Endothelial cell of umbilical vein (primary cell): ENCODE results near the gene PCBP1. TPM values are rescaled to one million over a fixed set of nuclear protein-coding genes. Genes with fewer than 3 reads are reported as not detected.

Experiments
- BruUV-seq: library from RNA; stranded (reverse); fragments of 400-500 nt; replicated peaks from 2 replicates; lab custom pipeline; 2021; lab: Mats Ljungman, UMichigan
- CTCF ChIA-PET: fragments of 300-600, 350-600 bp; sonication (Branson Sonifier 250); formaldehyde crosslinking; loops from one replicate; lab custom pipeline; 2021; ENCODE audit warnings: antibody characterized with exemption, inconsistent platforms; lab: Charles Lee
- POLR2A ChIA-PET: fragments of 300-600, 350-600 bp; sonication (Branson Sonifier 250); formaldehyde crosslinking; loops from one replicate; lab custom pipeline; 2021; ENCODE audit warnings: antibody characterized with exemption, inconsistent platforms; lab: Charles Lee
- DNase-seq: peaks from one replicate; pipeline ENCODE4 v3.0.0-alpha.2; 2011; ENCODE audit warnings: low read depth, low spot score
- FAIRE-seq: peaks from 2 replicates; lab custom pipeline; 2011; peaks lifted over from hg19 to GRCh38; lab: Jason Lieb, UNC
- H2AFZ ChIP-seq: 2 replicates; pipeline ENCODE4 v1.6.0; 2012; ENCODE audit warnings: low read depth, low read length, control low read depth, inconsistent platforms
- H3K27ac ChIP-seq: 2 replicates; pipeline ENCODE4 v1.5.1; 2011; ENCODE audit warnings: low read depth, mild to moderate bottlenecking, control low read depth, low read length, moderate library complexity; ENCODE audit not compliant: insufficient read depth
- H3K27me3 ChIP-seq, 2 experiments: 2 replicates each; pipeline versions ENCODE4 v1.6.0 to v1.6.1; 2011; ENCODE audit warnings: low read length in 2 of 2, mixed read lengths in 1 of 2; ENCODE audit not compliant: control insufficient read depth in 2 of 2, insufficient read depth in 2 of 2
- H3K36me3 ChIP-seq, 2 experiments: 2 replicates in 1 of 2; 3 replicates in 1 of 2; pipeline ENCODE4 v1.5.1; 2011; ENCODE audit warnings: low read length in 2 of 2, mild to moderate bottlenecking in 1 of 2, moderate library complexity in 1 of 2; ENCODE audit not compliant: control insufficient read depth in 2 of 2, insufficient read depth in 2 of 2; ENCODE audit errors: extremely low read depth in 1 of 2
- H3K4me1 ChIP-seq: 3 replicates; pipeline ENCODE4 v1.5.1; 2011; ENCODE audit warnings: mild to moderate bottlenecking, low read length; ENCODE audit not compliant: control insufficient read depth, insufficient read depth; ENCODE audit errors: extremely low read depth
- H3K4me2 ChIP-seq: 2 replicates; pipeline ENCODE4 v1.6.1; 2011; ENCODE audit warnings: low read length, control low read depth, mixed read lengths; ENCODE audit not compliant: insufficient read depth
- H3K4me3 ChIP-seq, 3 experiments: fragments of 200-600 bp in 1 of 3; sonication (generic), shearing (Covaris generic) in 1 of 3; replicated peaks in 1 of 3; 2 replicates each; pipeline ENCODE4 v1.5.1; 2011 to 2016; ENCODE audit warnings: control low read depth in 3 of 3, low read length in 3 of 3, mild to moderate bottlenecking in 2 of 3, inconsistent platforms in 1 of 3, low read depth in 1 of 3, moderate library complexity in 1 of 3; ENCODE audit not compliant: insufficient read depth in 1 of 3
- H3K79me2 ChIP-seq: 2 replicates; pipeline ENCODE4 v1.6.0; 2012; ENCODE audit warnings: low read length, inconsistent platforms; ENCODE audit not compliant: control insufficient read depth, insufficient read depth
- H3K9ac ChIP-seq: replicated peaks from 2 replicates; pipeline ENCODE3; 2011; ENCODE audit warnings: low read length, control low read depth; ENCODE audit not compliant: insufficient read depth; ENCODE audit errors: extremely low read depth
- H3K9me1 ChIP-seq: replicated peaks from 3 replicates; pipeline ENCODE4 v1.6.0; 2011; ENCODE audit warnings: mild to moderate bottlenecking, low read length; ENCODE audit not compliant: control insufficient read depth, insufficient read depth; ENCODE audit errors: extremely low read depth
- H3K9me3 ChIP-seq: replicated peaks from 2 replicates; pipeline ENCODE4 v1.5.1; 2012; ENCODE audit warnings: low read length, inconsistent platforms; ENCODE audit not compliant: control insufficient read depth, insufficient read depth
- H4K20me1 ChIP-seq: replicated peaks from 2 replicates; pipeline ENCODE3; 2011; ENCODE audit warnings: mild to moderate bottlenecking, low read length; ENCODE audit not compliant: control insufficient read depth, insufficient read depth; ENCODE audit errors: extremely low read depth
- EZH2 ChIP-seq: IDR thresholded peaks from 2 replicates; pipeline ENCODE4 v1.6.1; 2012; ENCODE audit warnings: borderline replicate concordance, low read depth, mild to moderate bottlenecking, moderate library complexity, low read length, inconsistent platforms; ENCODE audit not compliant: severe bottlenecking
- FOS ChIP-seq: IDR thresholded peaks from 2 replicates; pipeline ENCODE4 v1.6.1; 2011; ENCODE audit warnings: mild to moderate bottlenecking, low read length, moderate library complexity, borderline replicate concordance; ENCODE audit not compliant: insufficient read depth
- GATA2 ChIP-seq: IDR thresholded peaks from 2 replicates; pipeline ENCODE4 v1.7.0; 2011; ENCODE audit warnings: low read depth, mild to moderate bottlenecking, moderate library complexity, mixed read lengths, low read length; ENCODE audit not compliant: insufficient read length, insufficient read depth
- JUN ChIP-seq: IDR thresholded peaks from 2 replicates; pipeline ENCODE4 v1.6.1; 2011; ENCODE audit warnings: borderline replicate concordance, low read depth; ENCODE audit not compliant: insufficient read length, insufficient read depth
- MAX ChIP-seq: IDR thresholded peaks from 2 replicates; pipeline ENCODE4 v1.6.1; 2011; ENCODE audit not compliant: insufficient read depth, insufficient read length
- MYC ChIP-seq: IDR thresholded peaks from one replicate; pipeline ENCODE4 v1.6.1; 2011; ENCODE audit warnings: mild to moderate bottlenecking, low read depth, low read length
- POLR2A ChIP-seq: IDR thresholded peaks from 2 replicates; pipeline ENCODE4 v1.6.1; 2012; ENCODE audit warnings: low read depth, mild to moderate bottlenecking, control low read depth, low read length
- POLR2AphosphoS5 ChIP-seq: IDR thresholded peaks from 2 replicates; pipeline ENCODE4 v1.6.1; 2012; ENCODE audit warnings: low read depth, mild to moderate bottlenecking, control low read depth, low read length, moderate library complexity; ENCODE audit not compliant: insufficient read depth
- dilution Hi-C: fragments of 300-500 bp; cut with MboI; formaldehyde crosslinking; loops from one replicate; pipeline ENCODE4 v1.15.0; 2019; ENCODE audit warnings: low sequenced_read_pairs; ENCODE audit not compliant: extremely low pct_ligation_motif_present
- intact Hi-C: fragments of 100-400 bp; cut with micrococcal nuclease; formaldehyde crosslinking; loops from one replicate; pipeline ENCODE4 v1.10.0; 2022
- polyA plus RNA-seq, 4 experiments: library from polyadenylated mRNA; depleted of rRNA in 3 of 4; stranded (reverse) in 3 of 4; unstranded in 1 of 4; fragments of >200 nt; gene quantifications; 2 replicates each; pipeline versions ENCODE4 v1.2.1 to v1.2.3, GENCODE V29; 2011 to 2012; ENCODE audit warnings: missing spikeins in 1 of 4
- total RNA-seq: library from RNA; stranded (reverse); gene quantifications from 2 replicates; pipeline ENCODE4 v1.2.3, GENCODE V29; 2021
- TF ChIP-seq, protein P1 (sequence below), 2 donors: IDR thresholded peaks; 1 replicate in 1 of 2; 2 replicates in 1 of 2; pipeline ENCODE4 v1.5.1; 2011; ENCODE audit warnings: low read length in 2 of 2, mild to moderate bottlenecking in 2 of 2, moderate library complexity in 2 of 2, control low read depth in 1 of 2, inconsistent platforms in 1 of 2, low read depth in 1 of 2; ENCODE audit not compliant: insufficient read depth in 1 of 2; ENCODE audit errors: extremely low read depth in 1 of 2

The PCBP1 gene
- total and polyA plus RNA-seq, 2 donors (not counting 3 experiments of a cell fraction or from before 2014, with no cell fraction given) = 196 to 360 TPM

DNA sequence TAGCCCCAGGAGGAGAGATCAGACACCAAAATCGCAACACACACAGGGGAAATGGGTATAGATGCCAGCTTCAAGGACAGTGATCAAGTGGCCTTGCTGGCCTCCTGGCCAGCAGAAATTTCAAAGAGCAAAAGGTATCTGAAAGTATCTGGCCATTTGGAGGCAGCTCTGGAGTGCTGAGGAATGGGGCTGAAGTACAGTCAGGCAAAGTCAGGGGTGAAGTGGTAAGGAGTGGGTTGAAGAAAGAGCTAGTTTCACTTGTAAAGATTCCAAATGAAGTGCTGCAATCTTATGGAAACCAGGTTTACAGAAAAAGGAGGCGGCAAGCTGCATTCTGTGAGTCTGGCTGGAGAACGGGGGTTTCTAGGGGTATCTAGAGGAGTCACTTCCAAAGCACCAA, 19.2 kb upstream of the PCBP1 start:
- H2AFZ ChIP-seq = no peak overlapping the region
- DNase-seq (no peak), FAIRE-seq (no peak)
- BruUV-seq = no TSS peak
- dilution Hi-C loops = no loop called here
- H3K27me3 ChIP-seq = no peaks in the 10 kb centered on the region
- ChIA-PET POLR2A (interaction anchor here (0.8 to 1.2 kb wide), 2 partner anchors 135 to 154 kb away, joined by 3 to 4 read pairs; no protein-coding TSS in a partner anchor), CTCF (interaction anchor here (0.7 to 2.7 kb wide), 4 partner anchors 25 to 343 kb away, joined by 3 to 15 read pairs (median 8); partner anchors contain the start of gene MXD1)
- H3K9me1 ChIP-seq = no peaks in the 10 kb centered on the region
- H4K20me1 ChIP-seq = no peaks in the 10 kb centered on the region
- H3K36me3 ChIP-seq = no peaks in the 10 kb centered on the region
- no peak overlapping the region for H3K4me2 ChIP-seq
- intact Hi-C loops = no loop called here
- H3K27ac ChIP-seq = no peak overlapping the region
- no peaks in the 10 kb centered on the region for H3K9me3 ChIP-seq
- no peak overlapping the region for H3K9ac ChIP-seq
- no peak for TF ChIP-seq FOS
- no peak for TF ChIP-seq POLR2AphosphoS5
- TF ChIP-seq GATA2 = no peak
- TF ChIP-seq, protein P1, sequence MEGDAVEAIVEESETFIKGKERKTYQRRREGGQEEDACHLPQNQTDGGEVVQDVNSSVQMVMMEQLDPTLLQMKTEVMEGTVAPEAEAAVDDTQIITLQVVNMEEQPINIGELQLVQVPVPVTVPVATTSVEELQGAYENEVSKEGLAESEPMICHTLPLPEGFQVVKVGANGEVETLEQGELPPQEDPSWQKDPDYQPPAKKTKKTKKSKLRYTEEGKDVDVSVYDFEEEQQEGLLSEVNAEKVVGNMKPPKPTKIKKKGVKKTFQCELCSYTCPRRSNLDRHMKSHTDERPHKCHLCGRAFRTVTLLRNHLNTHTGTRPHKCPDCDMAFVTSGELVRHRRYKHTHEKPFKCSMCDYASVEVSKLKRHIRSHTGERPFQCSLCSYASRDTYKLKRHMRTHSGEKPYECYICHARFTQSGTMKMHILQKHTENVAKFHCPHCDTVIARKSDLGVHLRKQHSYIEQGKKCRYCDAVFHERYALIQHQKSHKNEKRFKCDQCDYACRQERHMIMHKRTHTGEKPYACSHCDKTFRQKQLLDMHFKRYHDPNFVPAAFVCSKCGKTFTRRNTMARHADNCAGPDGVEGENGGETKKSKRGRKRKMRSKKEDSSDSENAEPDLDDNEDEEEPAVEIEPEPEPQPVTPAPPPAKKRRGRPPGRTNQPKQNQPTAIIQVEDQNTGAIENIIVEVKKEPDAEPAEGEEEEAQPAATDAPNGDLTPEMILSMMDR (IDR thresholded peaks at IDR 0.05; ENCODE audit: extremely low read depth in 1 of 2, insufficient read depth in 1 of 2, low read depth in 1 of 2, low read length in 2 of 2) = no peak
- no peak for TF ChIP-seq POLR2A
- TF ChIP-seq MYC = no peak
- no peak for TF ChIP-seq MAX
- TF ChIP-seq JUN = no peak
- no peak for TF ChIP-seq EZH2
- H3K4me1 ChIP-seq = peaks cover 3% of the 10 kb centered on the region
- H3K4me3 ChIP-seq = no peak overlapping the region
- H3K79me2 ChIP-seq = no peaks in the 10 kb centered on the region
